Osteocyte (in vitro differentiated cells): Measurements from ENCODE around the gene PRKN. TPM values are rescaled to one million over a fixed set of nuclear protein-coding genes. Genes with fewer than 3 reads are reported as not detected.

Experiments used
- DNase-seq: peaks from one replicate; pipeline ENCODE4 v3.0.0; 2021; ENCODE audit warnings: mixed read lengths; ENCODE audit not compliant: unreplicated experiment; ENCODE audit errors: extremely low spot score
- H3K27ac Mint-ChIP-seq: one replicate; pipeline ENCODE4 v1.8.0; 2021; ENCODE audit warnings: mild to moderate bottlenecking, mixed read lengths; ENCODE audit not compliant: unreplicated experiment
- H3K27me3 Mint-ChIP-seq: one replicate; pipeline ENCODE4 v1.8.0; 2021; ENCODE audit warnings: mixed read lengths; ENCODE audit not compliant: unreplicated experiment
- H3K36me3 Mint-ChIP-seq: one replicate; pipeline ENCODE4 v1.8.0; 2021; ENCODE audit warnings: mixed read lengths; ENCODE audit not compliant: unreplicated experiment
- H3K4me1 Mint-ChIP-seq: one replicate; pipeline ENCODE4 v1.8.0; 2021; ENCODE audit warnings: mixed read lengths; ENCODE audit not compliant: unreplicated experiment
- H3K4me3 Mint-ChIP-seq: one replicate; pipeline ENCODE4 v1.8.0; 2021; ENCODE audit warnings: mild to moderate bottlenecking, moderate library complexity, mixed read lengths; ENCODE audit not compliant: unreplicated experiment
- H3K9me3 Mint-ChIP-seq: one replicate; pipeline ENCODE4 v1.8.0; 2021; ENCODE audit warnings: mixed read lengths; ENCODE audit not compliant: unreplicated experiment
- total RNA-seq: library from RNA; stranded (reverse); gene quantifications from 2 replicates; pipeline ENCODE4 v1.2.1, GENCODE V29; 2021
- TF ChIP-seq, protein P1 (sequence below): fragments of 200-600 bp; sonication (generic); IDR thresholded peaks from 2 replicates; pipeline ENCODE4 v1.5.0; 2021; ENCODE audit warnings: antibody characterized with exemption, mild to moderate bottlenecking, moderate library complexity

Gene PRKN
- total RNA-seq, 1 donor from 2014 or later: 13.4 TPM

GRCh38 chr6:162631546-162631945, 96.0 kb downstream of the PRKN start:
- H3K27ac Mint-ChIP-seq: no peak overlapping the region
- TF ChIP-seq, protein P1, sequence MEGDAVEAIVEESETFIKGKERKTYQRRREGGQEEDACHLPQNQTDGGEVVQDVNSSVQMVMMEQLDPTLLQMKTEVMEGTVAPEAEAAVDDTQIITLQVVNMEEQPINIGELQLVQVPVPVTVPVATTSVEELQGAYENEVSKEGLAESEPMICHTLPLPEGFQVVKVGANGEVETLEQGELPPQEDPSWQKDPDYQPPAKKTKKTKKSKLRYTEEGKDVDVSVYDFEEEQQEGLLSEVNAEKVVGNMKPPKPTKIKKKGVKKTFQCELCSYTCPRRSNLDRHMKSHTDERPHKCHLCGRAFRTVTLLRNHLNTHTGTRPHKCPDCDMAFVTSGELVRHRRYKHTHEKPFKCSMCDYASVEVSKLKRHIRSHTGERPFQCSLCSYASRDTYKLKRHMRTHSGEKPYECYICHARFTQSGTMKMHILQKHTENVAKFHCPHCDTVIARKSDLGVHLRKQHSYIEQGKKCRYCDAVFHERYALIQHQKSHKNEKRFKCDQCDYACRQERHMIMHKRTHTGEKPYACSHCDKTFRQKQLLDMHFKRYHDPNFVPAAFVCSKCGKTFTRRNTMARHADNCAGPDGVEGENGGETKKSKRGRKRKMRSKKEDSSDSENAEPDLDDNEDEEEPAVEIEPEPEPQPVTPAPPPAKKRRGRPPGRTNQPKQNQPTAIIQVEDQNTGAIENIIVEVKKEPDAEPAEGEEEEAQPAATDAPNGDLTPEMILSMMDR: no peak
- H3K9me3 Mint-ChIP-seq: peaks cover 17% of the 10 kb centered on the region
- no peak for DNase-seq
- peaks cover 14% of the 10 kb centered on the region for H3K36me3 Mint-ChIP-seq
- H3K4me1 Mint-ChIP-seq: peaks cover 7% of the 10 kb centered on the region
- H3K27me3 Mint-ChIP-seq: no peaks in the 10 kb centered on the region
- no peak overlapping the region for H3K4me3 Mint-ChIP-seq

DNA sequence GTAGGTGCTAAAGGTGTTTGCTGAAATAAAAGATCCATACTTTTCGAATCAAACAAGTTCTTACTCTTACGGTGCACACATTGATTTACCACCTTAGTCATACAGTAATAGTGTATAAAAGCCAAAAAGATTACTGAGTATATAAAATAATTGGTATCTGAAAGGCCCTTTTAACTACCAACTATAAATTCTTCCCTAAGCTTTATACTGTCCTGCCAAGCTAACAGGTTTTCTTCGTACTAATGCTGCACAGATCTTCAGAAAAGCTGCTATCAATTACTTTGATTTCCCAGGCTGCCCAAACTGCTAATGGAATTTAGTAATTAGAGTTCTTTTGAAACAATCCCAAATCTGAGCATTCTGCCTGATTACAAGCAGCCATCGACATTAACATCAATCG, 97.5 kb downstream of the PRKN start:
- H3K4me1 Mint-ChIP-seq: peaks cover 6% of the 10 kb centered on the region
- peaks cover 12% of the 10 kb centered on the region for H3K36me3 Mint-ChIP-seq
- no peaks in the 10 kb centered on the region for H3K27me3 Mint-ChIP-seq
- H3K27ac Mint-ChIP-seq: no peak overlapping the region
- TF ChIP-seq, protein P1: no peak
- peaks cover 17% of the 10 kb centered on the region for H3K9me3 Mint-ChIP-seq
- H3K4me3 Mint-ChIP-seq: no peak overlapping the region
- no peak for DNase-seq

- DNase-seq: no peak
- H3K36me3 Mint-ChIP-seq: peaks cover 10% of the 10 kb centered on the region
- peaks cover 6% of the 10 kb centered on the region for H3K4me1 Mint-ChIP-seq
- no peak overlapping the region for H3K27ac Mint-ChIP-seq
- no peak overlapping the region for H3K4me3 Mint-ChIP-seq
- peaks cover 17% of the 10 kb centered on the region for H3K9me3 Mint-ChIP-seq
- H3K27me3 Mint-ChIP-seq: no peaks in the 10 kb centered on the region
- TF ChIP-seq, protein P1: no peak
Observed at GRCh38 chr6:162627825-162628224, 99.7 kb downstream of the PRKN start.

GRCh38 chr6:162627362-162627761, 100.2 kb downstream of the PRKN start:
- TF ChIP-seq, protein P1: no peak
- Mint-ChIP-seq H3K27me3 (no peaks in the 10 kb centered on the region), H3K4me3 (no peak overlapping the region), H3K4me1 (peaks cover 6% of the 10 kb centered on the region), H3K9me3 (peaks cover 17% of the 10 kb centered on the region), H3K36me3 (peaks cover 10% of the 10 kb centered on the region), H3K27ac (no peak overlapping the region)
- DNase-seq: no peak

DNA sequence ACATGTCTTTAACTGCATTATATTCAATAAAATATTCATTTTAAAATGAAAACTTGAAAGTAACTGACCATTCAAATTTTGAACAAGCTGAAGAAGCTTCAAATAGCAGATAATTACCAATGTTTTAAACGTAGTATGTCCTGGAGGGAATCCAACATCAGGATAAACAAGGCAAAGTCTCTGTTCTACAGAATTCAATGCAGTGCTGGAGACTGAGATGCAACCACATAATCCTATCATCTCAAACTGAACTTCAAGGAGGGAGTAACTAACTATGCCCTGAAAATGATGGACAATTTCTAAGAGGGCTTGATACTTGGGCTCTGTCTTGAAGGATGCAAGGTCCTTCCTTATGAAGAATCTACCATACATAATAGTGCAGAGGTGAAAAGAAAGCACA, 100.7 kb downstream of the PRKN start:
- Mint-ChIP-seq H3K9me3 (peaks cover 17% of the 10 kb centered on the region), H3K27ac (no peak overlapping the region), H3K4me1 (peaks cover 6% of the 10 kb centered on the region), H3K27me3 (no peaks in the 10 kb centered on the region), H3K4me3 (no peak overlapping the region), H3K36me3 (peaks cover 13% of the 10 kb centered on the region)
- TF ChIP-seq, protein P1: no peak
- DNase-seq: no peak
